Neural progenitor cell (in vitro differentiated cells): ENCODE measurements around the gene POM121.
"Not testable (repeated sequence)": the region's sequence is repeated elsewhere in the genome, so short reads cannot be mapped to it uniquely, and the experiment has no call there.

Experiments used
- CTCF ChIP-seq: fragments of 200-600 bp; sonication (generic); IDR thresholded peaks from 2 replicates; pipeline ENCODE4 v1.5.1; 2017; ENCODE audit warnings: antibody characterized with exemption, mild to moderate bottlenecking
- EZH2 ChIP-seq: fragments of 200-600 bp; sonication (generic); IDR thresholded peaks from 2 replicates; pipeline ENCODE4 v1.6.1; 2017; ENCODE audit warnings: antibody characterized with exemption, mild to moderate bottlenecking, moderate library complexity
- EZH2phosphoT487 ChIP-seq: fragments of 200-600 bp; sonication (generic); IDR thresholded peaks from 2 replicates; pipeline ENCODE4 v1.6.1; 2017; ENCODE audit warnings: antibody characterized with exemption

GRCh38 chr7:72944937-72945336 lies 20.0 kb downstream of the POM121 start:
- TF ChIP-seq CTCF, EZH2, EZH2phosphoT487: not testable (repeated sequence)
